ENCODE data around the gene TOX3. TPM values are rescaled to one million over a fixed set of nuclear protein-coding genes. Genes with fewer than 3 reads are reported as not detected.

The TOX3 gene
- total RNA-seq, 1 donor from 2014 or later = 8.5 TPM

- Mint-ChIP-seq H3K36me3 (ENCODE audit: low read depth, unreplicated experiment) (no peaks in the 10 kb centered on the region), H3K4me1 (ENCODE audit: unreplicated experiment) (no peaks in the 10 kb centered on the region), H3K27me3 (ENCODE audit: unreplicated experiment) (no peaks in the 10 kb centered on the region), H3K9me3 (ENCODE audit: unreplicated experiment) (no peaks in the 10 kb centered on the region), H3K4me3 (ENCODE audit: unreplicated experiment) (no peak overlapping the region), H3K27ac (ENCODE audit: unreplicated experiment) (no peak overlapping the region)
- no peak for TF ChIP-seq CTCF (IDR thresholded peaks at IDR 0.05; ENCODE audit: unreplicated experiment)
- DNase-seq (ENCODE audit: low spot score) = no peak
Observed at GRCh38 chr16:52469091-52469490, 77.9 kb downstream of the TOX3 start.

- Mint-ChIP-seq H3K27me3 (ENCODE audit: unreplicated experiment) (no peaks in the 10 kb centered on the region), H3K9me3 (ENCODE audit: unreplicated experiment) (no peaks in the 10 kb centered on the region), H3K36me3 (ENCODE audit: low read depth, unreplicated experiment) (no peaks in the 10 kb centered on the region), H3K27ac (ENCODE audit: unreplicated experiment) (no peak overlapping the region), H3K4me1 (ENCODE audit: unreplicated experiment) (no peaks in the 10 kb centered on the region), H3K4me3 (ENCODE audit: unreplicated experiment) (no peak overlapping the region)
- no peak for DNase-seq (ENCODE audit: low spot score)
- no peak for TF ChIP-seq CTCF (IDR thresholded peaks at IDR 0.05; ENCODE audit: unreplicated experiment)
Observed at GRCh38 chr16:52467753-52468152, 79.2 kb downstream of the TOX3 start.

GRCh38 chr16:52466994-52467393 is 79.9 kb downstream of the TOX3 start:
- no peak for DNase-seq (ENCODE audit: low spot score)
- no peaks in the 10 kb centered on the region for H3K27me3 Mint-ChIP-seq (ENCODE audit: unreplicated experiment)
- no peaks in the 10 kb centered on the region for H3K36me3 Mint-ChIP-seq (ENCODE audit: low read depth, unreplicated experiment)
- H3K4me1 Mint-ChIP-seq (ENCODE audit: unreplicated experiment) = no peaks in the 10 kb centered on the region
- TF ChIP-seq CTCF (IDR thresholded peaks at IDR 0.05; ENCODE audit: unreplicated experiment) = no peak
- no peak overlapping the region for H3K27ac Mint-ChIP-seq (ENCODE audit: unreplicated experiment)
- no peak overlapping the region for H3K4me3 Mint-ChIP-seq (ENCODE audit: unreplicated experiment)
- no peaks in the 10 kb centered on the region for H3K9me3 Mint-ChIP-seq (ENCODE audit: unreplicated experiment)

- no peak for TF ChIP-seq CTCF (IDR thresholded peaks at IDR 0.05; ENCODE audit: unreplicated experiment)
- no peaks in the 10 kb centered on the region for H3K9me3 Mint-ChIP-seq (ENCODE audit: unreplicated experiment)
- no peaks in the 10 kb centered on the region for H3K27me3 Mint-ChIP-seq (ENCODE audit: unreplicated experiment)
- no peak overlapping the region for H3K27ac Mint-ChIP-seq (ENCODE audit: unreplicated experiment)
- no peak for DNase-seq (ENCODE audit: low spot score)
- no peaks in the 10 kb centered on the region for H3K4me1 Mint-ChIP-seq (ENCODE audit: unreplicated experiment)
- no peak overlapping the region for H3K4me3 Mint-ChIP-seq (ENCODE audit: unreplicated experiment)
- no peaks in the 10 kb centered on the region for H3K36me3 Mint-ChIP-seq (ENCODE audit: low read depth, unreplicated experiment)
Observed at GRCh38 chr16:52465711-52466267, 81.2 kb downstream of the TOX3 start.

- H3K36me3 Mint-ChIP-seq (ENCODE audit: low read depth, unreplicated experiment) = no peaks in the 10 kb centered on the region
- no peak overlapping the region for H3K27ac Mint-ChIP-seq (ENCODE audit: unreplicated experiment)
- H3K9me3 Mint-ChIP-seq (ENCODE audit: unreplicated experiment) = no peaks in the 10 kb centered on the region
- TF ChIP-seq CTCF (IDR thresholded peaks at IDR 0.05; ENCODE audit: unreplicated experiment) = no peak
- H3K27me3 Mint-ChIP-seq (ENCODE audit: unreplicated experiment) = no peaks in the 10 kb centered on the region
- H3K4me1 Mint-ChIP-seq (ENCODE audit: unreplicated experiment) = no peaks in the 10 kb centered on the region
- H3K4me3 Mint-ChIP-seq (ENCODE audit: unreplicated experiment) = no peak overlapping the region
- DNase-seq (ENCODE audit: low spot score) = no peak
Observed at GRCh38 chr16:52463904-52464303, 83.0 kb downstream of the TOX3 start.

Data from endothelial cell (in vitro differentiated cells).